Stimulated activated CD4-positive, alpha-beta T cell treated with anti-CD3 and anti-CD28 coated beads, Interleukin-15, amount 100 ng/mL, for 1 hour (primary cell): Measurements from ENCODE around the gene CKAP2L.

Experiments used
- DNase-seq, 2 donors: peaks; one replicate each; pipeline ENCODE4 v3.0.0-alpha.2; 2020; ENCODE audit warnings: low read depth in 1 of 2, low spot score in 1 of 2

CKAP2L gene

DNA sequence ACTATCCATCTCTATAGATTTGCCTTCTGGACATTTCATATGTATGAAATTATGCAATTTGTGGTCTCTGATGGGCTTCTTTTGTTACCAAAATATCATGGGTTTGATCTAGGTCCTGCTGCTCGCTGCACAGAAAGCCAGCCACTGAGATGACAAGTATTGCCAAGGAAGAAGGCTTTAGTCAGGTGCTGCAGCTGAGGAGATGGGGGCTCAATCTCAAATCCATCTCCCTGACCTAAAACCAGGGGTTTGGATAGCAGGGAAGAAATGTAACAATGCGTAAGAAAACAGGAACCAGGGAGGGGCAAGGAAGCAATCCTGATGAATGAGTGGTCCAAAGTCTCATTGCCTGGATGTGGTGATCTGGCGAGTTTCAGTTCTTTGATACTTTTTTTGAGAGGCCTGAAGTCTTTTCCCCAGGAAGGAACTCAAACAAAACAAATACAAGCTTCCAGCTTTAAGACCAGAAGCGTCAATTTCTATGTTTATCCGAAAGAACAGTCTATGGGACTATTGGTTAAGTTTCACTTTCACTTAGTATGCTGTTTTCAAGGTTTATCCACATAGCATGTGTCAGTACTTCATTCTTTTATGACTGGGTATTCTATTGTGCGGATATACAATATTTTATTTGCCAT lies 3.4 kb upstream of the CKAP2L start:
- DNase-seq = no peak

- no peak for DNase-seq
Measured at GRCh38 chr2:112765251-112765650, 842 bp upstream of the CKAP2L start.

DNA sequence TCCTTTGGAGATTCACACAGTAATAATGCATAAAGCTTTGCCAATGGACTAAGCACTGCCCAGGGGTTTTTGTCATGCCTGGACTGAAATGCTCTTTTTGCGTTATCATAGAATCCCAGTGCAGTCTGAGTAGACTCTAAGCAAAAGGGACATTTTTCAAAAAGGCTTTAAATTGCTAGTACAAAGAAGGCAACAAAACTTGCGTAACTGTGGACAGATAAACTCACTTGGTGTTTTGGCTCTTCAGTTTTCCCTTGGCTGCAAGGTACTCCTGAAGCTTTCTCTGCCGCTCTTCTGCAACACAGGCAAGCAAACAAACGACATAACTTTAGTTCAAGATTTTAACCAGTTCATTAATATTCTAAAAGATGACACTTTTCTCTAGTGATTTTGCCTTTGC lies 2.1 kb downstream of the CKAP2L start:
- DNase-seq = no peak

DNA sequence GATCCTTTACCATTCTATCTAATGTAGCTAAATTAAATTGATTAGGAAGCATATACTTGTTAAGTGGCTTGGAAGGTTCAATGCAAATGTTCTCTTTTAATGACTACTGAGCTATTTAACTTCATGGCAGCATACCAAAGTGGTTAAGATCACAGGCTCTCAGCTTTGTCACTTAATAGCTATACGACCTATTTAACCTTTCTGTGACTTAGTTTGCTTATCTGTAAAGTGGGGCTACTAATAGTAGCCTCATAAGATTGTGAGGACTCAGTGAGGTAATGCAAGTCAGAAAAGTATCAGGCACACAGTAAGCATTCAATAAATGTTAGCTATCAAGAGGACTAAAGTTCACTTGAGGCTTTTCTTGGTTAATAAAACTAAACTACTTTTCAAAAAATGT lies 4.3 kb downstream of the CKAP2L start:
- no peak for DNase-seq

GRCh38 chr2:112758711-112759110 lies 5.7 kb downstream of the CKAP2L start:
- DNase-seq = no peak

GRCh38 chr2:112757265-112757664 lies 7.1 kb downstream of the CKAP2L start:
- DNase-seq = no peak

DNA sequence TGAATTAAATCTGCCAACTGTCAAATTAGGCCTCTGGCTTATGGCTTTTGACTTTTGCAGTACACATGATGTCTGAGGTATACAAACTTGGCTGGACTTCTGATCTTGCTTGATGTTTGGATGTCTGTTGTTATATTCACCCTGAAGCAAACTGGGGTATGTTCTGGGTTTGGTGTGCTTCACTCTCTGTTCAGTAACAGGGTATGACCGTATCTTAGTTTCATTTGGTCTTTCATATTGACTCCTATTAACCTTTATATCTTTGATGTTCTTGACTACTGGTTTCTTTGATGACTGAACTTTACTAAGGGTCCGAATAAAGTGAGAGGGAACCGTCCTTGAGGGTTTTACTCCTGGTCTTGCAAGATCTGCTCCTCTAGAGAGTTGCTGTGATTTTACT lies 8.2 kb downstream of the CKAP2L start:
- no peak for DNase-seq

DNA sequence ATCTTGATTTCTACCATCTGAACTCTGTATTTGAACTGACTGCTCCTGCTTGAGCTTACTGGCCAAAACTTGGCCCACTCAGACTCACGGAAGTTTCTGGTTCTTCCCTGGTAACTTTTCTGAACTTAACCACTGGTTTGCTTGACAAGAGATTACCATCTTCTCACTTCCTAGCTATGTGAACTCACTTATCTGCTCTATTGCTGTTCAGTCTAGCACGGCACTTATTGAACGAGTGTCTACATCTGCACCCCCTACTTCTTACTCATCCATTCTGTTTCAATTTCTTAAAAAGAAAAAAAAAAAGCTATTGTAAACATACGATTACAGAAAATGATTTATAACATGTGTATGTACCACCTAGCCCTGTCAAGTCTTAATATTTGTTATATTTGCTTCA lies 9.0 kb downstream of the CKAP2L start:
- DNase-seq = no peak

DNA sequence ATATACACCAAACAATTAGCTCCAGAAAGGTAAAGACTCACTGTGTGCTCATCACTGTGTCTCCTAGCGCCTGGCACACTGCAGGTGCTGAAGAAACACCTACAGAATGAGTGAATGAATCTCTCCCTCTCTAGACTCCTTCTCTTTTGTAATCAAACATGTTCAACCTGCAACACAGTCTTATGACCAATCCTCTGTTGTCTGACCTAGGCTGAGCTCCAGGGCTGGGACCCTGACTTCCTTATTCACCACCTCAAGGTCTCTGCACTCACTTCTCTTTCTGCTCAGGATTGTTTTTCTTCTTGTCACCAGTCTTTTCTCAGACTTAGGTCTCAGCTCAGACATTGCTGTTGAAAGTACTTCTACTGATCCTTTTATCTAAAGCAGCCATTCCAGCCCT lies 9.8 kb downstream of the CKAP2L start:
- DNase-seq = no peak

GRCh38 chr2:112752667-112753066 lies 11.7 kb downstream of the CKAP2L start:
- DNase-seq = no peak

- no peak for DNase-seq
Measured at GRCh38 chr2:112751451-112752197, 12.8 kb downstream of the CKAP2L start.

- no peak for DNase-seq
Measured at GRCh38 chr2:112750560-112750843, 13.9 kb downstream of the CKAP2L start.

DNA sequence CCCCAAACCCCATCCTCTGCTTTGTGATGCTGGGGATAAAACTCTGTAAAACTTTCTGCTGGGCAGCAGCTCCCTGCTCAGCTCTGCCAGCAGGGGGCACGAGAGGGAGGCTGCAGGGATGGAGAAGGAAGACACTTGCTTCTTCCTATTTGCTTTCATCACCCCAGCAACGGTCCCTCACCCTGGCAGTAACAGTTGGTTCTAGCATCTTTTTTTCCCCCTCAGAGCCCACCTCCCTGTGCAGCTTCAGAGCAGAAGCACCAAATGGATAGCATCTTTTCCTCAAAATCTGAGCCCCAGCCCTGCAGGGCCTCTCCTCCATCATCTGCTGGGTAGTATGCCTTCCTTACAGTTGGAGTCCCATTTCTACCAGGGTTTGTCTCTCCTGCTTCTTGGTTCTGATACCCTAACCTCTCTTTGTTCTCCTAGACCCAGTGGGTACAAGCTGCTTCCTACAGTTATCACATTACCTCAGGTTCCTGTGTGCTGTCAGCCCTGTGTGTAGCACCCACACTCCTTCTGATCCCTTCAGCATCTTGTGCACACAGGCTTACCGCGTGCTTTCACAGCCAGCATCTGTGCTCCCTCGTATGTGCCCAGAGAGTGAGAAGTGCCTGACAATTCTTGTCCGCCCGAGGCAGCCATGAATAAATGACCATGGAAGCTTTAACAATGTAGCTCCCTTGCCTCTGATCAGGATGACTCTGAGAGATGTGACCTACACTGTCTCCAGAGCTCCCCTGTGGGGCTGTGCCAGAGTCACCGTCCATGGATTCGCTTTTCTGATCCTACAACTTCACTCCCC lies 14.5 kb downstream of the CKAP2L start:
- DNase-seq = peak; percentile 57 to 75

DNA sequence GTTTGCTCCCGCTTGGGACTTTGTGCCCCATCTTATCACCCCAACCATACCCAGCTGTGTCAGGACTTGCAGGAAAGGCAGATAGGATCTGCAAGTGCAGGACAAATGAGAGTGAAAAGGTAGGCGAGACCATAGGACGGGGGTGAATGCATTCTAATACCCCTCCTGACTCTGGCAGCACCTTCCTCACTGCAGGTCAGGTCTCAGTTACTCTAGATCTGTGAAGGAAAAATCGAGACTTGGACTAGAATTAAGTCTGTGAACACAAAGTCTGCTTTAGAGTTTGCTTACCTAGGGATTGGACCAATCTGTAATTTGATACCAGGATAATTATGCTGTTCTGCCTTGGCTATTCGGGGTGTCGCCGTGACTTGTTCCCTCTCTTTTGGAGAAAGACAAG lies 23.9 kb downstream of the CKAP2L start:
- no peak for DNase-seq

- no peak for DNase-seq
Measured at GRCh38 chr2:112737542-112738232, 26.7 kb downstream of the CKAP2L start.

DNA sequence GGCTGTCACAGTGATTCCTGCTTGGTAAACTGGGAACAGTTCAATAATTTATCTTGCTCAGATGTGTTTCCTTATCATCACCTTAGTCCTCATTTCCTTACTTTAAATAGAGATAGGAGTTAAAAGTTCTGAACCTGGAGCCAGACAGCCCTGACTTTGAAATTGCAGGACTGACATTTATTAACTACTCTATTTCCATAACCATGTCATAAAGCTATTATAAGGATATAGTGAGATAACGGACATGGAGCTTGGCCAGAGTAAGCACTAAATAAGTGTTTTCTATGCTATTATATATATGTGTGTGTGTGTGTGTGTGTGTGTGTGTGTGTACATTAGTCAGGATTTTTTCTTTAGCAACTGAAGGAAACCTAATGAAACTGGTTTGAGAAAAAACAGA lies 30.5 kb downstream of the CKAP2L start:
- DNase-seq = no peak

DNA sequence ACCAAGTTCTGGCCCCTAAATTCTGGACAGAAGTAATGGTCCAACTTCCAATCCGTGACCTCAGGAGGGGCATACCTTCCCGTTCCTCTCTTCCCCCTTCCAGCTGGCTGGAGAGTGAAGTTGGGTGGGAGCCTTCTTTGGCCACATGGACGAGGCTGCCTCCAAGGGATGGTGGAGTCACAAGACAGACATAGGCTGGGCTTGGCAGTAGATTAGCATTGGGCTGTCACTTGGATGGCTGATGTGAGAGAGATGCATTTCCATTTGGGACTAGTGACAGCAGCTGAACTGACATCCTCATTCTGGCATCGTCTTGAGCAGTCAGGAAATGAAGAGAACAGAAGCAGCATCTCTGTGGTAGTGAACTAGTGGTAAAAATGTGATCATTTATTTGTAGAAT lies 31.0 kb downstream of the CKAP2L start:
- DNase-seq = no peak

DNA sequence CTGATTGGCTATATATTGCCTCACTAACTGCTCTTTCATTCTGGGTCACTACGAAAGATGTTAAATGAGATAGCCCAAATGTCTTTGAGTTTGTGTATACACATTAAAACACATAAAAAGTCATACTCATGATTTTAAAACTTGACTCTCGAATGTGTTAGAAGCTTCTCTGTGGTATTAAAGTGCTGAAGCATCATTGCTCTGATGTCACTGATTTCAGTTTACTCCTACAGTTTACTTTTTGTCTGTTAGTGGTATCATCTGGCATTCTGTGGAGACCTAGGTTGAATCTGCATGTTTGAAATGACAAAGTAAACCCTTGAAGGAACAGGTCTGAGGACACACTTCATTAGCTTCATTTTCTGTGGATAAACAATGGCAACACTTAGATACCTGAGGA lies 32.9 kb downstream of the CKAP2L start:
- no peak for DNase-seq

DNA sequence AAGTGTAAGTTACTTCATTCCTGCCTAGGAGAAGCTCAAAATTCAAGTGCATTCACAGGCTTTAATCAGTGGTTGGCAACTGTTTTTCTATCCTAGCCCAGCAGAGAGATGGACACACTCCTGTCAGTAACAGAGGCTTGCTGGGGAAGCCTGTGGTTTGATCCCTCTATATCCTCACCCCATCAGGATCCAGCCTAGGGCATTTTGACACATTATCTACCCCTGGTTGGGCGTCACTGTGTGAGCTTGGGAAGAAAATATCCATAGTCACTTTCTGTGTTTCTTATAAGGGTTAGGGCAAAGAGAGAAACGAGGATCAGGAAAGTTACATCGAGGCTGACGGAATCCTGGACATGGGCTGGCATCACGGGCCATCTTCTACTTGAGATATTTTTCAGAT lies 33.6 kb downstream of the CKAP2L start:
- DNase-seq = no peak

GRCh38 chr2:112730216-112730615 lies 34.2 kb downstream of the CKAP2L start:
- no peak for DNase-seq

GRCh38 chr2:112728378-112729175 lies 35.8 kb downstream of the CKAP2L start:
- no peak for DNase-seq
